ENCODE measurements around the gene FERMT3. TPM values are rescaled to one million over a fixed set of nuclear protein-coding genes. Genes with fewer than 3 reads are reported as not detected.

FERMT3 gene
- total and polyA plus RNA-seq, 2 donors (not counting 3 experiments of a cell fraction or from before 2014, with no cell fraction given), result 64.4 to 100 TPM

GRCh38 chr11:64249038-64249437, 42.5 kb downstream of the FERMT3 start:
- no peak overlapping the region for H2AFZ ChIP-seq (ENCODE audit: low read depth, low read length)
- DNase-seq (ENCODE audit: low read depth, low spot score) (no peak), FAIRE-seq (no peak)
- TF ChIP-seq, protein P1, sequence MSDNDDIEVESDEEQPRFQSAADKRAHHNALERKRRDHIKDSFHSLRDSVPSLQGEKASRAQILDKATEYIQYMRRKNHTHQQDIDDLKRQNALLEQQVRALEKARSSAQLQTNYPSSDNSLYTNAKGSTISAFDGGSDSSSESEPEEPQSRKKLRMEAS (IDR thresholded peaks at IDR 0.05; ENCODE audit: insufficient read depth, insufficient read length), result no peak
- no peak for TF ChIP-seq POLR2AphosphoS5 (IDR thresholded peaks at IDR 0.05; ENCODE audit: insufficient read depth, low read depth, low read length)
- no peak for TF ChIP-seq MYC (IDR thresholded peaks at IDR 0.05; ENCODE audit: low read depth, low read length)
- no peak for TF ChIP-seq JUN (IDR thresholded peaks at IDR 0.05; ENCODE audit: borderline replicate concordance, insufficient read depth, insufficient read length, low read depth)
- no peak for TF ChIP-seq POLR2A (IDR thresholded peaks at IDR 0.05; ENCODE audit: low read depth, low read length)
- CTCF ChIA-PET, result interaction anchor here (1.1 to 4.7 kb wide), 6 partner anchors 13 to 106 kb away, joined by 3 to 60 read pairs (median 28); partner anchors contain the start of genes CATSPERZ and FERMT3
- H3K4me1 ChIP-seq (ENCODE audit: control insufficient read depth, extremely low read depth, insufficient read depth, low read length), result peaks cover 34% of the 10 kb centered on the region
- dilution Hi-C loops (cut with MboI; ENCODE audit: extremely low pct_ligation_motif_present, low sequenced_read_pairs) (no loop called here), intact Hi-C loops (cut with micrococcal nuclease) (no loop called here)
- POLR2A ChIA-PET, result interaction anchor here (0.6 kb wide), 1 partner anchor 478 kb away, joined by 6 read pairs; no protein-coding TSS in a partner anchor
- no peak overlapping the region for H3K4me3 ChIP-seq (replicated peaks in 1 of 3; ENCODE audit: insufficient read depth in 1 of 3, low read depth in 1 of 3, low read length in 3 of 3)
- H3K79me2 ChIP-seq (ENCODE audit: control insufficient read depth, insufficient read depth, low read length), result peaks cover 43% of the 10 kb centered on the region
- no peaks in the 10 kb centered on the region for H4K20me1 ChIP-seq (replicated peaks; ENCODE audit: control insufficient read depth, extremely low read depth, insufficient read depth, low read length)
- peaks cover 0 to 1% of the 10 kb centered on the region in 2 experiments for H3K36me3 ChIP-seq (ENCODE audit: control insufficient read depth in 2 of 2, extremely low read depth in 1 of 2, insufficient read depth in 2 of 2, low read length in 2 of 2)
- no peaks in the 10 kb centered on the region for H3K9me1 ChIP-seq (replicated peaks; ENCODE audit: control insufficient read depth, extremely low read depth, insufficient read depth, low read length)
- BruUV-seq (replicated peaks), result no TSS peak
- H3K9me3 ChIP-seq (replicated peaks; ENCODE audit: control insufficient read depth, insufficient read depth, low read length), result no peaks in the 10 kb centered on the region
- H3K27me3 ChIP-seq (ENCODE audit: control insufficient read depth in 2 of 2, insufficient read depth in 2 of 2, low read length in 2 of 2), result no peaks in the 10 kb centered on the region
- H3K4me2 ChIP-seq (ENCODE audit: insufficient read depth, low read length), result no peak overlapping the region
- H3K9ac ChIP-seq (replicated peaks; ENCODE audit: extremely low read depth, insufficient read depth, low read length), result no peak overlapping the region
- no peak overlapping the region for H3K27ac ChIP-seq (ENCODE audit: insufficient read depth, low read depth, low read length)

DNA sequence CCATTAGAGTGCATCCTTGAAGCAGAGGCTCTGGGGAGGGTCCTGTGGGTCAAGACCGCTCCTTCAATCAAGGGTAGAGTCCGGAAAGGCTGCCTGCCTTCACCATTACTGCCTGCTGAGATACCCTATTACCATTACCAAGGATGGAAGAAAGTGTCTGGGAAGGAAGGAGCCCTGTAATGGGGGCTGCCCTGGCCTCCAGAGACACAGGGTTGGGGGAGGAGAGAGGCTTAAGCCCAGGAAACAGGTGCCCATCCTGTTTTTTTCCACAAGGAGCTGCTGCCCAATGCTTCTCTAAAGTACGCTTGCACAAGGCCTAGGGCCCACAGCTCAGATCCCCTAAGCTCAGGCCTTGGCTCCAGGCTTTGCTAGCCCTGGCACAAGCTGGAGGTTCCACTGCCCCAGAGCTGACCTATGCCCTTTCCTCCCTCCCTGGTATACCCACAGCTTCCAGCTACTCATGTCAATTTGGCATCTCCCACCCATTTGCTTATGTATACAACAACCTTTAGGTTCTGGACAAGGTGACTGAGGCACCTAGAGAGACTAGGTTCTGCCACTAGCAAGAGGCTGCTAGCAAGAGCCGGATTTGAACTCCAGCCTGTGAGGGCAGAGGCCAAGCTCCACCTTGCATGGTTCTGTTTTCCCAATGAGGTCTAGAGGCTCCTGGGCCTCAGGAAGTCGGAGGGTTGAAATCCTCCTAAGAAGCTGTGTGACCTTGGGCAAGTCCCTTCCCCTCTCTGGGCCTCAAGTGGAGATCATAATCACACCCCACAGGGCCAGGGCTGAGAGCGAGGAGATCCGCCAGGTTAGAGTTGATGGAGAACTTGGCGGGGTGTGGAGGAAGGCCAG, 43.3 kb downstream of the FERMT3 start:
- Histone ChIP-seq H3K79me2 (ENCODE audit: control insufficient read depth, insufficient read depth, low read length) (peaks cover 45% of the 10 kb centered on the region), H2AFZ (ENCODE audit: low read depth, low read length) (no peak overlapping the region), H3K9me1 (replicated peaks; ENCODE audit: control insufficient read depth, extremely low read depth, insufficient read depth, low read length) (no peaks in the 10 kb centered on the region), H3K4me3 (replicated peaks in 1 of 3; ENCODE audit: insufficient read depth in 1 of 3, low read depth in 1 of 3, low read length in 3 of 3) (no peak overlapping the region), H3K9me3 (replicated peaks; ENCODE audit: control insufficient read depth, insufficient read depth, low read length) (no peaks in the 10 kb centered on the region), H3K27me3 (ENCODE audit: control insufficient read depth in 2 of 2, insufficient read depth in 2 of 2, low read length in 2 of 2) (no peaks in the 10 kb centered on the region), H4K20me1 (replicated peaks; ENCODE audit: control insufficient read depth, extremely low read depth, insufficient read depth, low read length) (no peaks in the 10 kb centered on the region), H3K4me1 (ENCODE audit: control insufficient read depth, extremely low read depth, insufficient read depth, low read length) (peaks cover 33% of the 10 kb centered on the region), H3K9ac (replicated peaks; ENCODE audit: extremely low read depth, insufficient read depth, low read length) (no peak overlapping the region), H3K4me2 (ENCODE audit: insufficient read depth, low read length) (no peak overlapping the region), H3K36me3 (ENCODE audit: control insufficient read depth in 2 of 2, extremely low read depth in 1 of 2, insufficient read depth in 2 of 2, low read length in 2 of 2) (peaks cover 0 to under 1% of the 10 kb centered on the region in 2 experiments), H3K27ac (ENCODE audit: insufficient read depth, low read depth, low read length) (no peak overlapping the region)
- intact Hi-C loops (cut with micrococcal nuclease) (no loop called here), dilution Hi-C loops (cut with MboI; ENCODE audit: extremely low pct_ligation_motif_present, low sequenced_read_pairs) (no loop called here)
- ChIA-PET POLR2A (no interaction called here), CTCF (interaction anchor here (1.1 to 4.7 kb wide), 7 partner anchors 14 to 105 kb away, joined by 3 to 60 read pairs (median 24); partner anchors contain the start of genes CATSPERZ and FERMT3)
- BruUV-seq (replicated peaks), result no TSS peak
- no peak for FAIRE-seq
- DNase-seq (ENCODE audit: low read depth, low spot score), result no peak
- no peak for TF ChIP-seq EZH2 (IDR thresholded peaks at IDR 0.05; ENCODE audit: borderline replicate concordance, low read depth, low read length, severe bottlenecking)
- TF ChIP-seq, protein P1 (IDR thresholded peaks at IDR 0.05; ENCODE audit: insufficient read depth, insufficient read length), result no peak
- no peak for TF ChIP-seq JUN (IDR thresholded peaks at IDR 0.05; ENCODE audit: borderline replicate concordance, insufficient read depth, insufficient read length, low read depth)
- TF ChIP-seq FOS (IDR thresholded peaks at IDR 0.05; ENCODE audit: borderline replicate concordance, insufficient read depth, low read length), result no peak
- no peak for TF ChIP-seq MYC (IDR thresholded peaks at IDR 0.05; ENCODE audit: low read depth, low read length)
- TF ChIP-seq GATA2 (IDR thresholded peaks at IDR 0.05; ENCODE audit: insufficient read depth, insufficient read length, low read depth, low read length), result no peak
- TF ChIP-seq POLR2AphosphoS5 (IDR thresholded peaks at IDR 0.05; ENCODE audit: insufficient read depth, low read depth, low read length), result no peak
- no peak for TF ChIP-seq POLR2A (IDR thresholded peaks at IDR 0.05; ENCODE audit: low read depth, low read length)

Data from endothelial cell of umbilical vein (primary cell).